Neuronal stem cell (in vitro differentiated cells): Measurements from ENCODE around the gene PYDC1.
A peak's percentile ranks its signal among the peaks of the same experiment; 100 is the strongest.
"Not testable (repeated sequence)": the region's sequence is repeated elsewhere in the genome, so short reads cannot be mapped to it uniquely, and the experiment has no call there.

Experiments
- DNase-seq: peaks from one replicate; pipeline ENCODE4 v3.0.0-alpha.2; 2013; ENCODE audit warnings: low spot score
- H2AFZ ChIP-seq: one replicate; pipeline ENCODE4 v1.6.1; 2013; ENCODE audit warnings: mild to moderate bottlenecking, low read length, inconsistent platforms
- H2AK5ac ChIP-seq: 2 replicates; pipeline ENCODE4 v1.6.1; 2013; ENCODE audit warnings: low read depth, mild to moderate bottlenecking, inconsistent platforms, low read length, moderate library complexity, mixed read lengths
- H2BK120ac ChIP-seq: 2 replicates; pipeline ENCODE4 v1.6.1; 2013; ENCODE audit warnings: low read depth, mild to moderate bottlenecking, inconsistent platforms, low read length, moderate library complexity, mixed read lengths
- H2BK12ac ChIP-seq: one replicate; pipeline ENCODE4 v1.6.1; 2013; ENCODE audit warnings: low read length, inconsistent platforms
- H2BK15ac ChIP-seq: 2 replicates; pipeline ENCODE4 v1.6.1; 2013; ENCODE audit warnings: mild to moderate bottlenecking, low read length, inconsistent platforms, mixed read lengths
- H2BK5ac ChIP-seq: one replicate; pipeline ENCODE4 v1.6.1; 2013; ENCODE audit warnings: inconsistent platforms, mild to moderate bottlenecking, low read length, moderate library complexity
- H3K14ac ChIP-seq: one replicate; pipeline ENCODE4 v1.6.1; 2013; ENCODE audit warnings: low read length, inconsistent platforms
- H3K18ac ChIP-seq: 2 replicates; pipeline ENCODE4 v1.6.1; 2013; ENCODE audit warnings: low read length, inconsistent platforms
- H3K23ac ChIP-seq: 2 replicates; pipeline ENCODE4 v1.6.1; 2013; ENCODE audit warnings: low read depth, mild to moderate bottlenecking, mixed read lengths, low read length, inconsistent platforms; ENCODE audit not compliant: poor library complexity
- H3K27ac ChIP-seq: replicated peaks from 3 replicates; pipeline ENCODE4 v1.5.1; 2013; ENCODE audit warnings: low read length, inconsistent platforms
- H3K27me3 ChIP-seq, 3 experiments: 2 replicates each; pipeline ENCODE4 v1.6.1; 2013; ENCODE audit warnings: low read length in 3 of 3, mild to moderate bottlenecking in 2 of 3, inconsistent platforms in 1 of 3, low read depth in 1 of 3, mixed read lengths in 1 of 3, moderate library complexity in 1 of 3; ENCODE audit not compliant: control insufficient read depth in 3 of 3, insufficient read depth in 3 of 3
- H3K36me3 ChIP-seq, 2 donors: replicated peaks in 1 of 2; 2 replicates each; pipeline ENCODE4 v1.6.1; 2013; ENCODE audit warnings: low read length in 2 of 2; ENCODE audit not compliant: control insufficient read depth in 2 of 2, insufficient read depth in 2 of 2
- H3K4ac ChIP-seq: 2 replicates; pipeline ENCODE4 v1.6.1; 2013; ENCODE audit warnings: inconsistent platforms, mild to moderate bottlenecking, low read length, moderate library complexity
- H3K4me1 ChIP-seq, 2 donors: 1 replicate in 1 of 2; 2 replicates in 1 of 2; pipeline ENCODE4 v1.6.1; 2013; ENCODE audit warnings: low read length in 2 of 2, low read depth in 1 of 2; ENCODE audit not compliant: control insufficient read depth in 2 of 2, insufficient read depth in 1 of 2
- H3K4me2 ChIP-seq: one replicate; pipeline ENCODE4 v1.6.1; 2013; ENCODE audit warnings: mild to moderate bottlenecking, low read length, inconsistent platforms; ENCODE audit not compliant: insufficient read depth, poor library complexity, severe bottlenecking
- H3K4me3 ChIP-seq, 2 donors: 2 replicates each; pipeline ENCODE4 v1.5.1; 2013; ENCODE audit warnings: low read length in 2 of 2, mild to moderate bottlenecking in 2 of 2, inconsistent platforms in 1 of 2, moderate library complexity in 1 of 2
- H3K79me1 ChIP-seq: one replicate; pipeline ENCODE4 v1.6.1; 2013; ENCODE audit warnings: low read depth, mild to moderate bottlenecking, inconsistent platforms, low read length, moderate library complexity
- H3K9ac ChIP-seq: one replicate; pipeline ENCODE4 v1.6.1; 2013; ENCODE audit warnings: mild to moderate bottlenecking, low read depth, low read length, inconsistent platforms; ENCODE audit not compliant: poor library complexity
- H3K9me3 ChIP-seq, 2 donors: replicated peaks in 1 of 2; 2 replicates each; pipeline versions ENCODE3 to v1.6.1; 2013; ENCODE audit warnings: low read length in 2 of 2, mild to moderate bottlenecking in 2 of 2, inconsistent platforms in 1 of 2, low read depth in 1 of 2, mixed read lengths in 1 of 2, moderate library complexity in 1 of 2; ENCODE audit not compliant: control insufficient read depth in 2 of 2, insufficient read depth in 1 of 2
- H4K8ac ChIP-seq: one replicate; pipeline ENCODE4 v1.6.1; 2013; ENCODE audit warnings: low read depth, mild to moderate bottlenecking, inconsistent platforms, low read length, moderate library complexity
- H4K91ac ChIP-seq: one replicate; pipeline ENCODE4 v1.6.1; 2013; ENCODE audit warnings: low read length, low read depth, mild to moderate bottlenecking, inconsistent platforms; ENCODE audit not compliant: poor library complexity
- WGBS, 2 donors: extraction: QIAGEN DNeasy Blood & Tissue Kit; methylation state at CpG; one replicate each; pipeline ENCODE4 v1.1.7; 2013; ENCODE audit warnings: missing lambda C conversion rate in 2 of 2, mixed read lengths in 1 of 2; ENCODE audit not compliant: insufficient read length in 2 of 2, insufficient replicate concordance in 1 of 2; ENCODE audit errors: extremely low coverage in 2 of 2; 5-methylcytosine and 5-hydroxymethylcytosine counted together

Gene PYDC1

GRCh38 chr16:31245598-31245997, 28.7 kb upstream of the PYDC1 start:
- peak overlapping the region; percentile 66 for H2AFZ ChIP-seq
- H2BK12ac ChIP-seq, H3K4ac ChIP-seq, H3K27me3 ChIP-seq, H4K8ac ChIP-seq, H3K14ac ChIP-seq, H3K27ac ChIP-seq, H2AK5ac ChIP-seq, H3K4me3 ChIP-seq, H3K4me1 ChIP-seq, DNase-seq, H2BK120ac ChIP-seq, H3K4me2 ChIP-seq, H3K18ac ChIP-seq, H2BK5ac ChIP-seq, H4K91ac ChIP-seq, H3K79me1 ChIP-seq, H3K36me3 ChIP-seq, H3K9me3 ChIP-seq, H3K9ac ChIP-seq, H3K23ac ChIP-seq, H2BK15ac ChIP-seq: not testable (repeated sequence)
- WGBS, 2 donors: no CpG with 5 or more reads among the region's 8 CpGs

- no peaks in the 10 kb centered on the region for H3K36me3 ChIP-seq
- WGBS, 2 donors: no CpG with 5 or more reads among the region's 9 CpGs
- H2BK12ac ChIP-seq: no peak overlapping the region
- no peak overlapping the region for H3K23ac ChIP-seq
- H3K18ac ChIP-seq: no peak overlapping the region
- H3K9ac ChIP-seq: no peak overlapping the region
- no peaks in the 10 kb centered on the region for H3K9me3 ChIP-seq
- H3K79me1 ChIP-seq: no peaks in the 10 kb centered on the region
- peaks cover 0 to 5% (median 0%) of the 10 kb centered on the region in 3 experiments for H3K27me3 ChIP-seq
- H2AFZ ChIP-seq: no peak overlapping the region
- H3K4me1 ChIP-seq: peaks cover 0 to 2% of the 10 kb centered on the region in 2 donors
- H4K8ac ChIP-seq: no peak overlapping the region
- H2BK15ac ChIP-seq: no peak overlapping the region
- H3K4ac ChIP-seq: no peak overlapping the region
- no peak overlapping the region for H2BK5ac ChIP-seq
- H3K27ac ChIP-seq: no peak overlapping the region
- no peak overlapping the region for H3K14ac ChIP-seq
- H3K4me3 ChIP-seq: no peak overlapping the region
- H3K4me2 ChIP-seq: no peak overlapping the region
- no peak for DNase-seq
- no peak overlapping the region for H2BK120ac ChIP-seq
- H4K91ac ChIP-seq: no peak overlapping the region
- no peak overlapping the region for H2AK5ac ChIP-seq
Measured at GRCh38 chr16:31243734-31244670, 27.1 kb upstream of the PYDC1 start.

- Histone ChIP-seq H3K14ac (no peak overlapping the region), H2BK5ac (no peak overlapping the region), H3K27me3 (peaks cover 0 to 5% (median 0%) of the 10 kb centered on the region in 3 experiments), H2BK15ac (no peak overlapping the region), H3K23ac (no peak overlapping the region), H2AK5ac (no peak overlapping the region), H3K4ac (no peak overlapping the region), H3K27ac (no peak overlapping the region), H2AFZ (no peak overlapping the region), H3K18ac (no peak overlapping the region), H3K4me2 (no peak overlapping the region), H3K36me3 (no peaks in the 10 kb centered on the region), H4K91ac (no peak overlapping the region), H3K79me1 (no peaks in the 10 kb centered on the region), H4K8ac (no peak overlapping the region), H3K9me3 (no peaks in the 10 kb centered on the region), H3K4me1 (peaks cover 0 to 2% of the 10 kb centered on the region in 2 donors), H3K4me3 (no peak overlapping the region), H2BK120ac (no peak overlapping the region), H3K9ac (no peak overlapping the region), H2BK12ac (no peak overlapping the region)
- no CpG with 5 or more reads among the region's 6 CpGs for WGBS, 2 donors
- DNase-seq: no peak
Measured at GRCh38 chr16:31242206-31242605, 25.3 kb upstream of the PYDC1 start.

GRCh38 chr16:31238041-31238440, 21.1 kb upstream of the PYDC1 start:
- H3K79me1 ChIP-seq: no peaks in the 10 kb centered on the region
- H2AK5ac ChIP-seq: no peak overlapping the region
- no peak overlapping the region for H3K18ac ChIP-seq
- H3K23ac ChIP-seq: no peak overlapping the region
- no CpG with 5 or more reads among the region's 4 CpGs for WGBS, 2 donors
- H3K4me2 ChIP-seq: no peak overlapping the region
- H3K4me3 ChIP-seq: no peak overlapping the region
- no peak overlapping the region for H3K9ac ChIP-seq
- no peak overlapping the region for H2BK15ac ChIP-seq
- no peak overlapping the region for H2BK5ac ChIP-seq
- no peak overlapping the region for H3K4ac ChIP-seq
- H2BK120ac ChIP-seq: no peak overlapping the region
- no peak overlapping the region for H2BK12ac ChIP-seq
- H3K14ac ChIP-seq: no peak overlapping the region
- no peak overlapping the region for H4K8ac ChIP-seq
- H3K4me1 ChIP-seq: no peaks in the 10 kb centered on the region
- no peak overlapping the region for H2AFZ ChIP-seq
- no peak for DNase-seq
- H3K27ac ChIP-seq: no peak overlapping the region
- H3K9me3 ChIP-seq: no peaks in the 10 kb centered on the region
- H3K27me3 ChIP-seq: no peaks in the 10 kb centered on the region
- H4K91ac ChIP-seq: no peak overlapping the region
- no peaks in the 10 kb centered on the region for H3K36me3 ChIP-seq
